ENCODE data around the gene SNTA1. TPM values are rescaled to one million over a fixed set of nuclear protein-coding genes. Genes with fewer than 3 reads are reported as not detected.

The SNTA1 gene
- total RNA-seq, 1 experiment from 2014 or later, result 9.9 TPM

DNA sequence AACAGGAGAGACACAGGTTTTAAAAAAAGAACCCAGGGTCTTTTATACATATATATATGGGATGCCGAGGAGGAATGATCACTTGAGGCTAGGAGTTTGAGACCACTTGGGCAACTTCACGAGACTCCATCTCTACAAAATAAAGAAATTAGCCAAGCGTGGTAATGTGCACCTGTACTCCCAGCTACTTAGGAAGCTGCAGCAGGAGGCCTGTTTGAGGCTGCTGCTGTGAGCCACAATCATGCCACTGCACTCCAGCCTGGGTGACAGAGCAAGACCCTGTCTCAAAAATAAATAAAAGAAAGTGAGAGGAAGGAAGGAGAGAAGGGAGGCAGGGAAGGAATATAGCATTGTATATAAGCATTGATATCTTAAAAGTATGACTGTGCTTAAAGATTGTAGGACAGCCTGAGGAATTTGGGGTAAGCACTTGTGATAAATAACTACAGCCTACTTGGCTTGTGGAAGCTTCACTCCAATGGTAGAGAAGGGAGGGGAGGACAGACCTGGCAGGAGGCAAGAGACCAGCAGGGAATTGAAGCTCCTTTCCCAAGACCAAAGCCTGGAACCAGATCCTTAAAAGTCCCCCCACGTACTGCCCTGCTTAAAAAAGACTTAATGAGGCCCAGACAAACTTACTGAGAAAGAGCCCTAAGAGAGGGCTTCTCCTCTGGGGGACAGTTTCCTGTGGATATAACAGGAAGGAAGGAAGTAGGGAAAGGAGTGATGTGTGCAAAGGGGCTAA lies 2.5 kb upstream of the SNTA1 start:
- Histone ChIP-seq H3K56ac (ENCODE audit: insufficient read length, low read depth, low read length) (no peak overlapping the region), H4K5ac (ENCODE audit: insufficient read length, low read depth, low read length) (no peak overlapping the region), H3K4me1 (ENCODE audit: insufficient read depth, low read length) (no peaks in the 10 kb centered on the region), H2BK5ac (ENCODE audit: insufficient read length, low read length) (no peak overlapping the region), H2BK12ac (ENCODE audit: insufficient read length, low read depth, low read length) (no peak overlapping the region), H2AFZ (ENCODE audit: low read length) (no peak overlapping the region), H3K27ac (ENCODE audit: insufficient read length, low read depth, low read length) (no peak overlapping the region), H3K4ac (ENCODE audit: low read depth, low read length) (no peak overlapping the region), H4K20me1 (ENCODE audit: control insufficient read depth, insufficient read depth, insufficient read length) (peaks cover 2% of the 10 kb centered on the region), H3K79me2 (ENCODE audit: insufficient read depth, low read length) (no peaks in the 10 kb centered on the region), H4K8ac (replicated peaks; ENCODE audit: insufficient read length, low read depth, low read length) (no peak overlapping the region), H2BK15ac (ENCODE audit: low read depth, low read length) (no peak overlapping the region), H3K9ac (ENCODE audit: extremely low read depth, insufficient read length, low read length) (no peak overlapping the region), H3K27me3 (ENCODE audit: insufficient read depth, low read length) (peaks cover 12% of the 10 kb centered on the region; the same call in 1 of the 2 replicates), H3K14ac (ENCODE audit: insufficient read depth, low read length) (no peak overlapping the region), H3T11ph (ENCODE audit: low read length) (no peak overlapping the region), H3K18ac (ENCODE audit: insufficient read length, low read depth, low read length) (no peak overlapping the region), H3K23me2 (ENCODE audit: insufficient read length, low read depth, low read length, poor library complexity, severe bottlenecking) (peaks cover 12% of the 10 kb centered on the region), H2BK20ac (ENCODE audit: low read depth, low read length, poor library complexity, severe bottlenecking) (no peak overlapping the region), H2AK5ac (ENCODE audit: insufficient read length, low read length) (no peak overlapping the region), H3K23ac (ENCODE audit: insufficient read length, low read depth, low read length) (no peak overlapping the region), H3K79me1 (ENCODE audit: insufficient read depth, low read depth, low read length, poor library complexity, severe bottlenecking) (no peaks in the 10 kb centered on the region), H3K4me2 (ENCODE audit: insufficient read depth, insufficient read length, low read length) (no peak overlapping the region), H4K91ac (ENCODE audit: insufficient read length, low read depth, low read length) (no peak overlapping the region), H3K9me3 (ENCODE audit: control insufficient read depth, low read depth, low read length) (no peaks in the 10 kb centered on the region), H2BK120ac (ENCODE audit: low read depth, low read length, poor library complexity, severe bottlenecking) (no peak overlapping the region)
- no peak overlapping the region for H3K4me3 Mint-ChIP-seq
- no peak for DNase-seq
- peaks cover 40% of the 10 kb centered on the region for H3K27me3 Mint-ChIP-seq (ENCODE audit: low read depth)
- no peak overlapping the region for H3K27ac Mint-ChIP-seq
- WGBS (ENCODE audit: extremely low coverage, insufficient read length, low lambda C conversion rate), result no CpG with 5 or more reads among the region's 4 CpGs
- H3K4me1 Mint-ChIP-seq, result peaks cover 12 to 19% of the 10 kb centered on the region in 2 experiments
- peaks cover 2 to 9% of the 10 kb centered on the region in 2 experiments; a peak in 3 of 5 replicates for H3K9me3 Mint-ChIP-seq
- peaks cover 1 to 6% (median 2%) of the 10 kb centered on the region in 3 experiments; a peak in 4 of 7 replicates for H3K36me3 Mint-ChIP-seq (ENCODE audit: insufficient read depth in 1 of 3, low read depth in 3 of 3)
- TF ChIP-seq, protein P1, sequence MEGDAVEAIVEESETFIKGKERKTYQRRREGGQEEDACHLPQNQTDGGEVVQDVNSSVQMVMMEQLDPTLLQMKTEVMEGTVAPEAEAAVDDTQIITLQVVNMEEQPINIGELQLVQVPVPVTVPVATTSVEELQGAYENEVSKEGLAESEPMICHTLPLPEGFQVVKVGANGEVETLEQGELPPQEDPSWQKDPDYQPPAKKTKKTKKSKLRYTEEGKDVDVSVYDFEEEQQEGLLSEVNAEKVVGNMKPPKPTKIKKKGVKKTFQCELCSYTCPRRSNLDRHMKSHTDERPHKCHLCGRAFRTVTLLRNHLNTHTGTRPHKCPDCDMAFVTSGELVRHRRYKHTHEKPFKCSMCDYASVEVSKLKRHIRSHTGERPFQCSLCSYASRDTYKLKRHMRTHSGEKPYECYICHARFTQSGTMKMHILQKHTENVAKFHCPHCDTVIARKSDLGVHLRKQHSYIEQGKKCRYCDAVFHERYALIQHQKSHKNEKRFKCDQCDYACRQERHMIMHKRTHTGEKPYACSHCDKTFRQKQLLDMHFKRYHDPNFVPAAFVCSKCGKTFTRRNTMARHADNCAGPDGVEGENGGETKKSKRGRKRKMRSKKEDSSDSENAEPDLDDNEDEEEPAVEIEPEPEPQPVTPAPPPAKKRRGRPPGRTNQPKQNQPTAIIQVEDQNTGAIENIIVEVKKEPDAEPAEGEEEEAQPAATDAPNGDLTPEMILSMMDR (conservative IDR thresholded peaks at IDR 0.05), result no peak

Data from H9 (cell line).